GM19372 (cell line): Measurements from ENCODE around the gene SHISA7.
"Not testable (repeated sequence)": the region's sequence is repeated elsewhere in the genome, so short reads cannot be mapped to it uniquely, and the experiment has no call there.

Source experiments
- ATAC-seq: cut with Tn5 transposase; IDR thresholded peaks from one replicate; pipeline ENCODE4 v1.9.1; 2021; ENCODE audit warnings: mild to moderate bottlenecking, low read depth, moderate library complexity; ENCODE audit not compliant: unreplicated experiment

The SHISA7 gene

GRCh38 chr19:55448175-55448490 is 5.0 kb upstream of the SHISA7 start:
- ATAC-seq: not testable (repeated sequence)

DNA sequence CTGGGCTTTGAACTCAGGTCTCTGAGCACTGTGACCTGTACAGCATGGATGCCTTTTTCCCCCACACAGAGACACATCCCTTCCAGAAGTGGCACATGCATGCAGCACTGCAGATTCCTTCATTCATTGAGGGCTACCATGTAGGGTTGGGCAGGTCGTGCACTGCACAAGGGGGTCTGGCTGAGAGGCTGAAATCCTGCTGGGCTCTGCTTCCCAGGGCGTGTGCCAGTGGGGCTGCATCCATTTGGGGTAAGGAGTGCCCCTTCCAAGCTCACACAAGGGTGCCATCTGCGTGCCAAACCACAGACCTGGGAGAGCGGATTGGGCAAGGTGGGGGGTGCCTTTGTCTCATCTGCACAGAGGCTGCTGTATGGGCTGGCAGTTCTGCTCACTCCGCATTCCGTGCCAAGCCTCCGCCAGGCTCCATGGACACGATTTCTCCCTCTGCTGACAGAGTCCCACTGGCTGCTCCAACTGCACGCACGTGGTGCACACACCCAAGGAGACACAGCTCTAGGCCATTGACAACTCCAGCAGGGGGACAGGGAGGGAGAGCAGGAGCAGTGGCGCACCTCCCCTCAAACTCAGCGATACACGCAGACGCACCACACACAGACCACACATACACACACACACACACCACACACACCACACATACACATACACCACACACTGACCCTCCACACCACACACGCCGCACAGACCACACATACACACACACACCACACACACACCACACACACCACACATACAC is 4.5 kb upstream of the SHISA7 start:
- ATAC-seq: no peak

GRCh38 chr19:55446060-55446459 is 3.0 kb upstream of the SHISA7 start:
- ATAC-seq: no peak

DNA sequence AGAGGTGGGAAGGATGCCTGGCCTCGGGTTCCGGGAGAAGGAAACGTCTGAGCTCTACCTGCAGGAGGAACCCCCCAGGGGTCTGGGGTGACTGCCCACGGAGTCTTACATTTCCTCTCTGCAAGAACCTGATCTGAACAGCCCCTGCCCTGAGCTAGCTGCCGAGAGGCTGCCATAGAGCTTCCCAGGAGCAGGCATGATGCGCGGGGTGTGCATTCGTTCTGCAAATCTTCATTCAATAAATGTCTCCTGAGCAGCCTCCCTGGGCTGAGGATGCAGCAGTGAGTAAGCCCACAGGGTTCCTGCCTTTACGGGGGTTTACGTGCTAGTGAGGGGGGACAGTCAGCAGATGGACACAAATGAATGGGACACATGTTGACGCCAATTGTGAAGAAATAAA is 1.5 kb upstream of the SHISA7 start:
- no peak for ATAC-seq

DNA sequence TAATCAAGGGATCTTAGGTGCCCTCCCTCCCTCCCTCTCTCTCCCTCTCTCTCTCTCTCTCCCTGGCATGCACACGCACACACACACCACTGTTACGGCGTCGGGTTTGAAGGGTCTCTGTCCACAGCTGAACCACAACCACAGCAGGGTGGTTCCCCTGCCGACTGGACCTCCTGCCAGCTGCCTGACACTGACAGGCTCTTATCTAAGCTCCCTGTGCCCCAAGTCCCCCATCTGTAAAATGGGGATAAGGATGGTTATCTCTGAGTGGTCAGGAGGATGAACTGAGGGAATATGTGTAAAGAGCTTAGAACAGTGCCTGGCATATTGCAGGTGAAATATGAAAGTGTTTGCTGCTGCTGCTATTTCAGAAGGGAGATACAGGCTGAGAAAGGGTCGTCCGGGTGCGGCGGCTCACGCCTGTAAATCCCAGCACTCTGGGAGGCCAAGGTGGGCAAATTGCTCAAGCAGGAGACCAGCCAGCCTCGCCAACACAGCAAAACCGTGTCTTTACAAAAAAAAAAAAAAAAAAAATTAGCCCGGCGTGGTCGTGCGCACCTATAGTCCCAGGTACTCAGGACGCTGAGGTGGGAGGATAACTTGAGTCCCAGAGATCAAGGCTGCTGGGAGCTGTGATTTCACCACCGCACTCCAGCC is 852 bp upstream of the SHISA7 start:
- no peak for ATAC-seq

DNA sequence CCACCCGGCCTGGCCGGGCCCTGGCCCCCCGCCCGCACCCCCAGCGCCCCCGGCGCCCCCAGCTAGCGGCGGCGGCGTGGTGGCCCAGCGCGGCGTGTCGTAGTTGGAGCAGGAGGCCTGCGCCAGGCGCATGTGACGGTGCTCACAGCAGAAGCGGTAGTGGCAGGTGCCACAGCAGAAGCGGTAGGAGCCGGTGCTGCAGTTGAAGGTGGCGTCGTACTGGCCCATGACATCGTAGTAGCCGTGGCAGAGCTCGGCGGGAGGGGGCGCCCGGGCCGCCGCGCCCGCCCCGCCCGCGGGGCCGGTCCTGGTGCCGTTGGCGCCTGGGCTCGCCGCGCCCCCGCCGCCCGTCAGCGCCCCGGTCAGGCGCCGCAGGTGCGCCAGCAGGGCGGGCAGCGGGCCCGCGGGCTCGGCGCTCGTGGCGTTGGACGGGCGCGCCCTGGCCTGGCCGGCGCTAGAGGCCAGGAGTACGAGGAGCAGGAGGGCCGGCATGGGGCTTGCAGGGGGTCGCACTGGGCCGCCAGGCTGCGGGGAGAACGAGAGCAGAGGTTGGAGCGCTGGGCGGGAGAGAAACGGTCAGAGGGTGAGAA is 633 bp downstream of the SHISA7 start:
- ATAC-seq: no peak

GRCh38 chr19:55441692-55442321 is 1.3 kb downstream of the SHISA7 start:
- ATAC-seq: no peak

- ATAC-seq: no peak
Measured at GRCh38 chr19:55441319-55441691, 1.8 kb downstream of the SHISA7 start.

GRCh38 chr19:55440411-55441105 is 2.5 kb downstream of the SHISA7 start:
- no peak for ATAC-seq

DNA sequence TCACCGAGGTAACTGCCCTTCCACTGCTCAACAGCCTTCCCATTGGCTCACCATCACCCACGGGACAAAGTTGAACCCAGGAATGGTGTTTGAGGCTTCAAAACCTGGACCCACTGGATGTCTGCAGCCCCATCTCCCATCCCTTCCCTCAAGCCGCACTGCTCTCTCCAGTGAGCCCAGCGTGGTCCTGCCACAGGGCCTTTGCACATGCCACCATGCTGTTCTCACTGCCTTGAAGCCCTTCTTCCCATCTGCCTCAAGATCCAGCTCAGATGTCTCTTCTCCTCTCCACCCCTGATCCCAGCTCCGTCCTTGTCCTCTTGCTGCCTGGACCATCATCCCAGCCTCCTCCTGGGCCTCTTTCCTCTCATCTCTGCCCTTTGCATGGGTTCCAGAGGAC is 4.0 kb downstream of the SHISA7 start:
- no peak for ATAC-seq

- no peak for ATAC-seq
Measured at GRCh38 chr19:55437410-55437809, 5.7 kb downstream of the SHISA7 start.

DNA sequence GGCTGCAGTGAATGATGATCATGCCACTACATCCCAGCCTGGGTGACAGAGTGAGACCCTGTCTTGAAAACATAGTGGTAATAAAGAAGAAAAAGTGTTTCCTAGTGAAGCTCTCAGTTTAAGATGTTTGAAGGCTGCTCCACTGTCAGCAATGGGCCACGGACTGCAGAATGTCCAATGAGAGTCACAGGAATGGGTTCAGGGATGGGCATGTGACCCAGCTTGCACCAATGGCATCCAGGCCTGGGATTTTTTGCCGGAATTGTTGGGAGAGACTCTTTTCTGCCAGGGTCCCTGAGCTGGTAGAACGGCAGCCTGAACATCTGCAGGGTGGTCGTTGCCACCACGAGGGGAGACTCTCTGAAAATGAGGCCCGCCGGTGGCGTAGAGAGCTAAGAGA is 6.3 kb downstream of the SHISA7 start:
- ATAC-seq: no peak

DNA sequence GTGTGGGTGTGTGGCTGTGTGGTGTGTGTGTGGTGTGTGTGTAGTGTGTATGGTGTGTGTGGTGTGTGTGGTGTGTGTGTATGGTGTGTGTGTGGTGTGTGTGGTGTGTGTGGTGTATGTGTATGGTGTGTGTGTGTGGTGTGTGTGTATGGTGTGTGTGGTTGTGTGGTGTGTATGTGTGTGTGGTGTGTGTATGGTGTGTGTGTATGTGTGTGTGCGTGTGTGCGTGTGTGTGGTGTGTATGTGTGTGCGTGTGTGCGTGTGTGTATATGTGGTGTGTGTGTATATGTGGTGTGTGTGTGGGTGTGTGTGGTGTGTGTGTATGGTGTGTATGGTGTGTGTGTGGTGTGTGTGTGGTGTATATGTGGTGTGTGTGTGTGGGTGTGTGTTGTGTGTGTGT is 8.1 kb downstream of the SHISA7 start:
- ATAC-seq: no peak

- no peak for ATAC-seq
Measured at GRCh38 chr19:55434356-55434919, 8.7 kb downstream of the SHISA7 start.

- ATAC-seq: no peak
Measured at GRCh38 chr19:55433292-55433691, 9.8 kb downstream of the SHISA7 start.

DNA sequence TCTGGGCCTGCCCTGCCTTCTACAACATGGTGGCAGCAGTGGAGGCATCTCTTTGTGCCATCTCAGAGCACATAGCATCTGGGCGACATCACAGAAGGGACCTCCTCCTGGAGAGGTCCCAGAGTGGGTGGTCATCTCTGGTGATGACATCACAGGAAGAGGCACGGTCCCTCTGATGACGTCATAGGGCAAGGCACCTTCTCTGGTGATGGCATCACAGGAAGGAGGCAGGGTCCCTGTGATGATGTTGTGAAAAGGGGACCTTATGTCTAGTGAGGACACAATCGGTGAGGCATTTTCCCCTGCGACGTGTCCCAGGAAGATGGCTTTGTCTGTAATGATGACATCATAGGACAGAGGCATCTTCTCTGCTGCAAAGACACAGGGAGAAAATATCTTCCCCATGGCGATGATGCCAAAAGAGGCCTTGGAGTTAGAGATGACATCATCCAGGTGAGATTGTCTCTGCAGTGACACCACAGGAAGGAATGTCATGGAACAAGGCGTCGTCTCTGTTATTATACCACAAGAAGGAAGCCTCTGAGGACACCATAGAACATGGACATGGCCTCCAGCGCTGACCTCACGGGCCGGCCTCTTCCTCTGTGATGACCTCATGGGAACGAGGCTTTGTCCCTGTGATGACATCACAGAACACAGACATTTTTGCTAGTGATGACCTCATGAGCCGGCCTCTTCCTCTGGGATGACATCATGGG is 10.7 kb downstream of the SHISA7 start:
- no peak for ATAC-seq

DNA sequence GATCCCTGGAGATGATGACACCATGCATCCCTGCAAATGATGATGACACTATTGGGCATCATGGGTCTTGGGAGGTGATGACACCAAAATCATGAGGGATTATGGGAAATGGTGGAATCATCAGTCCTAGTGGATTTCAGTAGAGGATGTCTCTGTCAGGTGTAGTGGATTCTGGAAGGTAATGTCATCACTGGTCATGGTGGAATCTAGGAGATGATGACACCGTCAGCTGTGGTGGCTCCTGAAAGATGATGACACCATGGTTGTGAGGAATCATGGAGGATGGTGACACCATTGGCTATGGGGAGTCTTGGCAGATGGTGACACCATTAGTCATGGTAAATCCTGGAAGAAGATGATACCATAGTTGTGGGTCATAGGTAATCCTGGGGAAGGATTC is 11.9 kb downstream of the SHISA7 start:
- no peak for ATAC-seq

- no peak for ATAC-seq
Measured at GRCh38 chr19:55426042-55426441, 17.1 kb downstream of the SHISA7 start.

DNA sequence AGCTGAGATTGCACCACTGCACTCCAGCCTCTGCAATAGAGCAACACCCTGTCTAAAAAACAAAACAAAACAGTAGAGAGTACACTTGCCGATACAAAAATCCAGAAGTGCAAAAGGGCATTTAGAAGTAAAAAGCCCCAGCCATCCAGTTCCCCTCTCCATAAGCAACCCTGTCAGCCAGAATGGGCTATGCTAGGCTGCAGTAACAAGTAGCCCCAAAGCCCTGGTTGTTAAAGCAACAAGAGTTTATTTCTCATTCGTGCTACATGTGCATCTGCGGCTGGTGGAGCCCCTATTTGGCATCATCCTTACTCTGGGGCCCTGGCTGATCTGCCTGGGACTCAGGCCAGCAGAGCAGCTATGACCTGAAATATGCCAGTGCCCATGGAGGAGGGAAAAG is 18.6 kb downstream of the SHISA7 start:
- ATAC-seq: no peak
